ENCODE data around the gene DMKN. TPM values are rescaled to one million over a fixed set of nuclear protein-coding genes. Genes with fewer than 3 reads are reported as not detected.

The DMKN gene
- total RNA-seq, 1 donor from 2014 or later: not detected

GRCh38 chr19:35506011-35506410 lies 7.4 kb downstream of the DMKN start:
- Mint-ChIP-seq H3K36me3 (ENCODE audit: low read depth) (no peaks in the 10 kb centered on the region), H3K4me3 (no peak overlapping the region), H3K27ac (ENCODE audit: unreplicated experiment) (no peak overlapping the region), H3K27me3 (ENCODE audit: low read depth) (peaks cover 78% of the 10 kb centered on the region), H3K9me3 (no peaks in the 10 kb centered on the region), H3K4me1 (no peaks in the 10 kb centered on the region)
- TF ChIP-seq CTCF (conservative IDR thresholded peaks at IDR 0.05): no peak
- DNase-seq (ENCODE audit: low read depth, low spot score): no peak

GRCh38 chr19:35502751-35503150 lies 10.7 kb downstream of the DMKN start:
- no peak for TF ChIP-seq CTCF (conservative IDR thresholded peaks at IDR 0.05)
- no peaks in the 10 kb centered on the region for H3K4me1 Mint-ChIP-seq
- DNase-seq (ENCODE audit: low read depth, low spot score): no peak
- H3K4me3 Mint-ChIP-seq: no peak overlapping the region
- no peaks in the 10 kb centered on the region for H3K9me3 Mint-ChIP-seq
- H3K36me3 Mint-ChIP-seq (ENCODE audit: low read depth): no peaks in the 10 kb centered on the region
- H3K27me3 Mint-ChIP-seq (ENCODE audit: low read depth): peaks cover 51% of the 10 kb centered on the region
- H3K27ac Mint-ChIP-seq (ENCODE audit: unreplicated experiment): no peak overlapping the region

- no peak for DNase-seq (ENCODE audit: low read depth, low spot score)
- no peaks in the 10 kb centered on the region for H3K36me3 Mint-ChIP-seq (ENCODE audit: low read depth)
- H3K4me1 Mint-ChIP-seq: no peaks in the 10 kb centered on the region
- no peak overlapping the region for H3K27ac Mint-ChIP-seq (ENCODE audit: unreplicated experiment)
- H3K27me3 Mint-ChIP-seq (ENCODE audit: low read depth): peaks cover 41% of the 10 kb centered on the region
- H3K4me3 Mint-ChIP-seq: no peak overlapping the region
- H3K9me3 Mint-ChIP-seq: no peaks in the 10 kb centered on the region
- no peak for TF ChIP-seq CTCF (conservative IDR thresholded peaks at IDR 0.05)
Measured at GRCh38 chr19:35501684-35502083, 11.8 kb downstream of the DMKN start.

- H3K4me3 Mint-ChIP-seq: no peak overlapping the region
- H3K27me3 Mint-ChIP-seq (ENCODE audit: low read depth): peaks cover 32% of the 10 kb centered on the region
- H3K9me3 Mint-ChIP-seq: no peaks in the 10 kb centered on the region
- no peak overlapping the region for H3K27ac Mint-ChIP-seq (ENCODE audit: unreplicated experiment)
- H3K4me1 Mint-ChIP-seq: no peaks in the 10 kb centered on the region
- no peak for DNase-seq (ENCODE audit: low read depth, low spot score)
- no peaks in the 10 kb centered on the region for H3K36me3 Mint-ChIP-seq (ENCODE audit: low read depth)
- no peak for TF ChIP-seq CTCF (conservative IDR thresholded peaks at IDR 0.05)
Measured at GRCh38 chr19:35500611-35501010, 12.8 kb downstream of the DMKN start.

GRCh38 chr19:35498984-35499527 lies 14.4 kb downstream of the DMKN start:
- Mint-ChIP-seq H3K4me1 (no peaks in the 10 kb centered on the region), H3K4me3 (no peak overlapping the region), H3K27ac (ENCODE audit: unreplicated experiment) (no peak overlapping the region), H3K36me3 (ENCODE audit: low read depth) (no peaks in the 10 kb centered on the region), H3K27me3 (ENCODE audit: low read depth) (peaks cover 28% of the 10 kb centered on the region), H3K9me3 (no peaks in the 10 kb centered on the region)
- DNase-seq (ENCODE audit: low read depth, low spot score): no peak
- no peak for TF ChIP-seq CTCF (conservative IDR thresholded peaks at IDR 0.05)
